Fibroblast of lung (primary cell): Measurements from ENCODE around the gene PRRX1. TPM values are rescaled to one million over a fixed set of nuclear protein-coding genes. Genes with fewer than 3 reads are reported as not detected.
A peak's percentile ranks its signal among the peaks of the same experiment; 100 is the strongest.

ENCODE experiments used
- DNase-seq, 2 donors: peaks; one replicate each; pipeline versions ENCODE4 v3.0.0 to v3.0.0-alpha.2; 2010; ENCODE audit warnings: low read depth in 2 of 2
- H2AFZ ChIP-seq: 2 replicates; pipeline ENCODE4 v1.5.1; 2012; ENCODE audit warnings: low read length, control low read depth, inconsistent platforms
- H3K27ac ChIP-seq: 2 replicates; pipeline ENCODE4 v1.5.1; 2011; ENCODE audit warnings: low read length, control low read depth; ENCODE audit not compliant: insufficient read depth
- H3K27me3 ChIP-seq: 2 replicates; pipeline ENCODE4 v1.5.1; 2011; ENCODE audit warnings: mild to moderate bottlenecking, low read length; ENCODE audit not compliant: control insufficient read depth, insufficient read depth
- H3K36me3 ChIP-seq: 2 replicates; pipeline ENCODE4 v1.5.1; 2011; ENCODE audit warnings: low read length; ENCODE audit not compliant: control insufficient read depth, insufficient read depth
- H3K4me1 ChIP-seq: 2 replicates; pipeline ENCODE4 v1.5.1; 2011; ENCODE audit warnings: low read length; ENCODE audit not compliant: control insufficient read depth, insufficient read depth; ENCODE audit errors: extremely low read depth
- H3K4me2 ChIP-seq: 2 replicates; pipeline ENCODE4 v1.5.1; 2011; ENCODE audit warnings: low read length, control low read depth; ENCODE audit not compliant: insufficient read depth; ENCODE audit errors: extremely low read depth
- H3K4me3 ChIP-seq, 4 experiments: fragments of 200-600 bp in 1 of 4; sonication (generic) in 1 of 4; replicated peaks in 1 of 4; 2 replicates each; pipeline ENCODE4 v1.5.1; 2011 to 2016; ENCODE audit warnings: low read length in 4 of 4, low read depth in 3 of 4, mild to moderate bottlenecking in 3 of 4, control low read depth in 2 of 4, inconsistent platforms in 1 of 4, mixed read lengths in 1 of 4; ENCODE audit not compliant: insufficient read depth in 1 of 4; ENCODE audit errors: control extremely low read depth in 1 of 4
- H3K79me2 ChIP-seq: 2 replicates; pipeline ENCODE4 v1.5.1; 2012; ENCODE audit warnings: mild to moderate bottlenecking, low read length, inconsistent platforms; ENCODE audit not compliant: control insufficient read depth, insufficient read depth
- H3K9ac ChIP-seq: 2 replicates; pipeline ENCODE4 v1.5.1; 2011; ENCODE audit warnings: mild to moderate bottlenecking, low read length, control low read depth; ENCODE audit not compliant: insufficient read depth
- H3K9me3 ChIP-seq: 2 replicates; pipeline ENCODE4 v1.5.1; 2012; ENCODE audit warnings: low read depth, low read length; ENCODE audit not compliant: control insufficient read depth, insufficient read depth
- H4K20me1 ChIP-seq: 2 replicates; pipeline ENCODE4 v1.5.1; 2011; ENCODE audit warnings: low read length; ENCODE audit not compliant: control insufficient read depth, insufficient read depth; ENCODE audit errors: extremely low read depth
- EZH2 ChIP-seq: IDR thresholded peaks from 2 replicates; pipeline ENCODE4 v1.5.1; 2012; ENCODE audit warnings: low read length, control low read depth, mild to moderate bottlenecking; ENCODE audit errors: missing control alignments
- polyA plus RNA-seq, 2 donors: library from polyadenylated mRNA; depleted of rRNA in 1 of 2; stranded (reverse) in 1 of 2; unstranded in 1 of 2; fragments of >200 nt; gene quantifications; 2 replicates each; pipeline ENCODE4 v1.2.1, GENCODE V29; 2011 to 2012; ENCODE audit warnings: missing spikeins in 1 of 2
- total RNA-seq: library from RNA; depleted of rRNA; stranded (reverse); fragments of >200 nt; gene quantifications from 2 replicates; pipeline ENCODE4 v1.2.1, GENCODE V29; 2014
- TF ChIP-seq, protein P1 (sequence below), 2 donors: IDR thresholded peaks in 1 of 2; conservative IDR thresholded peaks in 1 of 2; 1 replicate in 1 of 2; 2 replicates in 1 of 2; pipeline ENCODE4 v1.5.1; 2011 to 2012; ENCODE audit warnings: low read length in 2 of 2, control low read depth in 1 of 2, inconsistent platforms in 1 of 2, low read depth in 1 of 2, mild to moderate bottlenecking in 1 of 2

Gene PRRX1
- total and polyA plus RNA-seq, 2 donors (not counting 1 experiment from before 2014, with no cell fraction given): 128 to 349 TPM

DNA sequence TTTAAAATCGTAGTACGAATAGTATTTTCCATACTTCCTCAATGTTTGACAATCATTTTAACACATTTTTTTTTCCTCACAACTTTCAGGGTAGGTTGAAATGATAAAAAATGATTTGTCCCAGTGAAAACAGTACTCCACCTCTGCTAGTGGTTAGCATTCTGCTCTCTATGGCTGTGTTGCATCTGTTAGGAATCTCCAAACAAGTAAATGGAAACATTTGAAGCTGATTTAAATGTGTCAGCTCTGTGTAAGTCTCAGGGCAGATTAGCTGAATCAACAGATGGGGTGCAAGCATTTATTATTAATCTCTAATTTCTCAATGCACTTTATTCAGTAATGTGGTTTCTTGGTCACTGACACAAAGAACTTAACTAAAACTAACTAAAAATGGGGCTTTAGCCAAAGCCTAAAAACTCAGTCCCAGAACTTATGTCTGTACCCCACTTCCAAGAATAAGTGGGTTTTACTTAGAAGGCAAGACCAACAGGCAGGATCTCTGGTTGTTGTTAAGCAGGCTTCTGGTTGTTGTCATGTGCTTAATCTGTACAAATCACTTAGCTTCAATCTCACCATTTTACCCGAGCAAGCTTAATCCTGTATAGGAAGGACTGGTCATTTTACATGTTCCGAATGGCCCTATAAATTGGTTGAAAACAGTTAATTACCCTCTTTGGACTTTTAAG is 67.8 kb downstream of the PRRX1 start:
- H3K79me2 ChIP-seq: no peaks in the 10 kb centered on the region
- DNase-seq: no peak
- no peaks in the 10 kb centered on the region for H3K27me3 ChIP-seq
- no peaks in the 10 kb centered on the region for H3K9me3 ChIP-seq
- no peaks in the 10 kb centered on the region for H4K20me1 ChIP-seq
- no peak overlapping the region for H3K9ac ChIP-seq
- peak overlapping the region; percentile 8 for H3K27ac ChIP-seq
- peaks cover 7% of the 10 kb centered on the region for H3K36me3 ChIP-seq
- no peak for TF ChIP-seq EZH2
- TF ChIP-seq, protein P1, sequence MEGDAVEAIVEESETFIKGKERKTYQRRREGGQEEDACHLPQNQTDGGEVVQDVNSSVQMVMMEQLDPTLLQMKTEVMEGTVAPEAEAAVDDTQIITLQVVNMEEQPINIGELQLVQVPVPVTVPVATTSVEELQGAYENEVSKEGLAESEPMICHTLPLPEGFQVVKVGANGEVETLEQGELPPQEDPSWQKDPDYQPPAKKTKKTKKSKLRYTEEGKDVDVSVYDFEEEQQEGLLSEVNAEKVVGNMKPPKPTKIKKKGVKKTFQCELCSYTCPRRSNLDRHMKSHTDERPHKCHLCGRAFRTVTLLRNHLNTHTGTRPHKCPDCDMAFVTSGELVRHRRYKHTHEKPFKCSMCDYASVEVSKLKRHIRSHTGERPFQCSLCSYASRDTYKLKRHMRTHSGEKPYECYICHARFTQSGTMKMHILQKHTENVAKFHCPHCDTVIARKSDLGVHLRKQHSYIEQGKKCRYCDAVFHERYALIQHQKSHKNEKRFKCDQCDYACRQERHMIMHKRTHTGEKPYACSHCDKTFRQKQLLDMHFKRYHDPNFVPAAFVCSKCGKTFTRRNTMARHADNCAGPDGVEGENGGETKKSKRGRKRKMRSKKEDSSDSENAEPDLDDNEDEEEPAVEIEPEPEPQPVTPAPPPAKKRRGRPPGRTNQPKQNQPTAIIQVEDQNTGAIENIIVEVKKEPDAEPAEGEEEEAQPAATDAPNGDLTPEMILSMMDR (conservative IDR thresholded peaks at IDR 0.05 in 1 of 2, IDR thresholded peaks at IDR 0.05 in 1 of 2; ENCODE audit: low read depth in 1 of 2, low read length in 2 of 2): no peak
- H3K4me1 ChIP-seq: peaks cover 16% of the 10 kb centered on the region
- no peak overlapping the region for H3K4me2 ChIP-seq
- H3K4me3 ChIP-seq: no peak overlapping the region
- no peak overlapping the region for H2AFZ ChIP-seq

DNA sequence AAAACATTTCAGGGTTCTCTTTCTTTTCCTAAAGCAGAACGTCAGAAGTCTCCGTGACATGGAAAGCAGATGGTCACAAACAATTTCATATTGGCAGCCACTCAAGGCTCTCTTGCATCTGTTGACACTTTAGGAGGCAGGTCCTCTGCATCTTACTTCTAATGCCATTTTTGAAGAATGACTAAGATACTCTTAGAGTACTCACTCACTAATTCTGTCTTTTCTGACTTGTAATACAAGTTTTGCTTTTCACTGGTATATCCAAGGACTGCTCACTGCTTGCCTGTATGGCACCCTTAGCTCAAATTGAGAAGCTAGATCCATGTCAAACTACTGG is 68.3 kb downstream of the PRRX1 start:
- Histone ChIP-seq H3K4me3 (no peak overlapping the region), H4K20me1 (no peaks in the 10 kb centered on the region), H3K27ac (peak overlapping the region; percentile 8), H3K27me3 (no peaks in the 10 kb centered on the region), H3K4me2 (no peak overlapping the region), H3K36me3 (peaks cover 8% of the 10 kb centered on the region), H2AFZ (no peak overlapping the region), H3K4me1 (peaks cover 16% of the 10 kb centered on the region), H3K79me2 (no peaks in the 10 kb centered on the region), H3K9me3 (no peaks in the 10 kb centered on the region), H3K9ac (no peak overlapping the region)
- TF ChIP-seq EZH2: no peak
- TF ChIP-seq, protein P1 (conservative IDR thresholded peaks at IDR 0.05 in 1 of 2, IDR thresholded peaks at IDR 0.05 in 1 of 2; ENCODE audit: low read depth in 1 of 2, low read length in 2 of 2): no peak
- DNase-seq: peak; percentile 34 to 57

DNA sequence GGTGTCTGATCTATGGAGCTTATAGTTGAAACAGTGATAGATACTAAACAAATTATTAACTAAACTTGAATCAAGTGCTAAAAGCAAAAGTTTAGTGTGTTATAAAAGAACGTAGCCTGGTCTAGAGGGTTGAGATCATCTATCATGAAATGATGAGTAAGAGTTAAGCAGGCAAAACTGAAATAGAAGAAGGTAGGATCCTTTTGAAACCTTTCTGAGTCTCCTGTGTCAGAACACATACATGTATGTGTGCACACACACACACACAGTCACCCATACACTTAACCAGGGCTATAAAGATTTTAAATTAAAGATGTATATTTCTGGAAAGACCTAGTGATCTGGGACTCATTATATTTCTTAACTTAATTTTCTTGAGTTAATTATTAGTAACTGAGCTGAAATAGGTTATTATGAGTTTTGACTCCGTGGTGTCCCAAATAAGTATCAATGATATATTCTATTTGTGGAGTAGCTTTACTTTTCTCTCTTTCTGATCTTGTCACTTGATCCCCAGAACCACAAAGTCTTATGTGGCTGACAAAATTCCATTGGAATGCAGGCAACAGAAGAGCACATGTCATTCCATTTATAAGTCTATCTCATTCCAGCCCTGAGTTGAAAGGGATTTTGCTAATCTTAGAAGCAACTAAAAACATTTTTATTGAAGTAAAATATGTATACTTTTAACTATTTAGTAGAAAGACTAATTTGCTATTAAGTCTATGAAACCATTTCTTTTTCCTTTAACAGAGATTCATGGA is 70.7 kb downstream of the PRRX1 start:
- no peak overlapping the region for H3K27ac ChIP-seq
- no peak overlapping the region for H2AFZ ChIP-seq
- no peaks in the 10 kb centered on the region for H3K79me2 ChIP-seq
- H3K4me3 ChIP-seq: no peak overlapping the region
- H3K36me3 ChIP-seq: peaks cover 6% of the 10 kb centered on the region
- peak; percentile 46 to 66 for DNase-seq
- peaks cover 13% of the 10 kb centered on the region for H3K4me1 ChIP-seq
- TF ChIP-seq EZH2: no peak
- TF ChIP-seq, protein P1 (conservative IDR thresholded peaks at IDR 0.05 in 1 of 2, IDR thresholded peaks at IDR 0.05 in 1 of 2; ENCODE audit: low read depth in 1 of 2, low read length in 2 of 2): no peak
- no peak overlapping the region for H3K4me2 ChIP-seq
- H3K9ac ChIP-seq: no peak overlapping the region
- H4K20me1 ChIP-seq: no peaks in the 10 kb centered on the region
- H3K9me3 ChIP-seq: no peaks in the 10 kb centered on the region
- no peaks in the 10 kb centered on the region for H3K27me3 ChIP-seq
